Measurements from ENCODE around the gene SLF1.

The SLF1 gene

DNA sequence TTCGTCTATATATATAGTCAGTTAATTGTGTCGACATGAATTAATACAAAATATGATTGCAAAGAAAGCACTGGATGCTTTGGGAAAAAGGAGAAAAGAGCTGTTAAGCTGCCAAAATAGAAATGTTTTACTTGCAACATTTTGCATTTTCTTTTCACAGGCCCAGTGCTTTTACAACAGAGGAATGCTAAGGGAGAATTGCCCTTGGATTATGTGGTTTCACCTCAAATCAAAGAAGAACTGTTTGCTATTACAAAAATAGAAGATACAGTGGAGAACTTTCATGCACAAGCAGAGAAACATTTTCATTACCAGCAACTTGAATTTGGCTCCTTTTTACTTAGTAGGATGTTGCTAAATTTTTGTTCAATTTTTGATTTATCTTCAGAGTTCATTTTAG lies 76.2 kb downstream of the SLF1 start:
- Histone ChIP-seq H3K79me2 (ENCODE audit: insufficient read depth, low read length) (no peaks in the 10 kb centered on the region), H3K27me3 (ENCODE audit: insufficient read depth, low read length, poor library complexity, severe bottlenecking) (no peaks in the 10 kb centered on the region), H2AFZ (ENCODE audit: low read length) (no peak overlapping the region), H3K4me2 (ENCODE audit: low read depth, low read length, poor library complexity, severe bottlenecking) (no peak overlapping the region), H3K9ac (ENCODE audit: low read depth, low read length, poor library complexity, severe bottlenecking) (no peak overlapping the region), H3K9me2 (replicated peaks; ENCODE audit: low read depth, low read length) (no peaks in the 10 kb centered on the region), H3K36me3 (ENCODE audit: insufficient read depth, low read length) (peaks cover 7% of the 10 kb centered on the region; the same call in 1 of the 2 replicates), H4K20me1 (ENCODE audit: insufficient read depth, low read length, poor library complexity, severe bottlenecking) (no peaks in the 10 kb centered on the region), H3K4me1 (ENCODE audit: insufficient read depth, low read length, poor library complexity, severe bottlenecking) (no peaks in the 10 kb centered on the region), H3K9me3 (ENCODE audit: insufficient read depth, low read depth, low read length) (no peaks in the 10 kb centered on the region), H3K4me3 (ENCODE audit: low read length, poor library complexity, severe bottlenecking) (no peak overlapping the region), H3F3A (ENCODE audit: low read depth) (no peaks in the 10 kb centered on the region)
- no peak for TF ChIP-seq EZH2phosphoT487 (IDR thresholded peaks at IDR 0.05; ENCODE audit: borderline replicate concordance)
- TF ChIP-seq, protein P1, sequence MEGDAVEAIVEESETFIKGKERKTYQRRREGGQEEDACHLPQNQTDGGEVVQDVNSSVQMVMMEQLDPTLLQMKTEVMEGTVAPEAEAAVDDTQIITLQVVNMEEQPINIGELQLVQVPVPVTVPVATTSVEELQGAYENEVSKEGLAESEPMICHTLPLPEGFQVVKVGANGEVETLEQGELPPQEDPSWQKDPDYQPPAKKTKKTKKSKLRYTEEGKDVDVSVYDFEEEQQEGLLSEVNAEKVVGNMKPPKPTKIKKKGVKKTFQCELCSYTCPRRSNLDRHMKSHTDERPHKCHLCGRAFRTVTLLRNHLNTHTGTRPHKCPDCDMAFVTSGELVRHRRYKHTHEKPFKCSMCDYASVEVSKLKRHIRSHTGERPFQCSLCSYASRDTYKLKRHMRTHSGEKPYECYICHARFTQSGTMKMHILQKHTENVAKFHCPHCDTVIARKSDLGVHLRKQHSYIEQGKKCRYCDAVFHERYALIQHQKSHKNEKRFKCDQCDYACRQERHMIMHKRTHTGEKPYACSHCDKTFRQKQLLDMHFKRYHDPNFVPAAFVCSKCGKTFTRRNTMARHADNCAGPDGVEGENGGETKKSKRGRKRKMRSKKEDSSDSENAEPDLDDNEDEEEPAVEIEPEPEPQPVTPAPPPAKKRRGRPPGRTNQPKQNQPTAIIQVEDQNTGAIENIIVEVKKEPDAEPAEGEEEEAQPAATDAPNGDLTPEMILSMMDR (conservative IDR thresholded peaks at IDR 0.05; ENCODE audit: low read length), result no peak

DNA sequence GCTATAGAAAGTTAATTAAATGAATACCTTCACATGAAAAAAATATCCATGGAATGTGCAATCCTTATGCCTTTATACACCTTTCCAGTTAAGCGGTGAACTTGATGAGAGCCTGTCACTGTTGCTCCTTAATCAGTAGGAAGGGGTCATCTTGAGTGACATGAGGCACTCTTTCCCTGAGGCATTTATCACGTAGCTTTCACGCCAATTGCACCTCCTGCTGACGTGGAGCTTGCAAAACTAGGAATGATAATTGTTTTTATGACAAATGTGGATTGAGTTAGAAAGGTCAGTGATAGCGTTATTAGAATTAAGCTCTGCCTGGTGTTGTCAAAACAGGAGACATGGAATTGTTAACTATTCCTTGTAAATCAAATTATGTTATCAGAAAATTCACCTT lies 79.7 kb downstream of the SLF1 start:
- Histone ChIP-seq H3K4me1 (ENCODE audit: insufficient read depth, low read length, poor library complexity, severe bottlenecking) (no peaks in the 10 kb centered on the region), H3K4me2 (ENCODE audit: low read depth, low read length, poor library complexity, severe bottlenecking) (no peak overlapping the region), H3K36me3 (ENCODE audit: insufficient read depth, low read length) (no peaks in the 10 kb centered on the region; the same call in 1 of the 2 replicates), H3K4me3 (ENCODE audit: low read length, poor library complexity, severe bottlenecking) (no peak overlapping the region), H3K27me3 (ENCODE audit: insufficient read depth, low read length, poor library complexity, severe bottlenecking) (no peaks in the 10 kb centered on the region), H2AFZ (ENCODE audit: low read length) (no peak overlapping the region), H3K9ac (ENCODE audit: low read depth, low read length, poor library complexity, severe bottlenecking) (no peak overlapping the region), H3F3A (ENCODE audit: low read depth) (no peaks in the 10 kb centered on the region), H3K79me2 (ENCODE audit: insufficient read depth, low read length) (no peaks in the 10 kb centered on the region), H3K9me3 (ENCODE audit: insufficient read depth, low read depth, low read length) (no peaks in the 10 kb centered on the region), H3K9me2 (replicated peaks; ENCODE audit: low read depth, low read length) (no peaks in the 10 kb centered on the region), H4K20me1 (ENCODE audit: insufficient read depth, low read length, poor library complexity, severe bottlenecking) (no peaks in the 10 kb centered on the region)
- no peak for TF ChIP-seq EZH2phosphoT487 (IDR thresholded peaks at IDR 0.05; ENCODE audit: borderline replicate concordance)
- TF ChIP-seq, protein P1 (conservative IDR thresholded peaks at IDR 0.05; ENCODE audit: low read length), result no peak

DNA sequence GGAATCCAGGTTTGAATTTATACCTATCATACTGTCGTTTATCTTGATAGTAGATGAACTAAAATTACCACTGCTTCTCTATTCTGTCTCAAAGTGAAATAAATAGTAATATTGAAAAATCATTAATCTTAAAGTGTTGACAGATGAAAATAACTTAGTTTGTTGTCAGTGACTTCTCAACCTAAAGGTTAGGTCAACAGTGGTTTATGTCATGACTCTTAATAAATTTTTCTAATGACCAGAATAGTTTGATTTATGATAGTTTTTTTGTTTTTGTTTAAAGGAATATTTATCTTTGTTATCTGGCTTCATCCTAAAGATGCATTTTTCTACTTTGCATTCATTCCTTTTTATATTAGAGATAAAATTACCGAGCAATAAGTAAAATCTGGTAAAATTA lies 81.1 kb downstream of the SLF1 start:
- Histone ChIP-seq H3K4me1 (ENCODE audit: insufficient read depth, low read length, poor library complexity, severe bottlenecking) (no peaks in the 10 kb centered on the region), H3K27me3 (ENCODE audit: insufficient read depth, low read length, poor library complexity, severe bottlenecking) (no peaks in the 10 kb centered on the region), H3K9me3 (ENCODE audit: insufficient read depth, low read depth, low read length) (no peaks in the 10 kb centered on the region), H4K20me1 (ENCODE audit: insufficient read depth, low read length, poor library complexity, severe bottlenecking) (no peaks in the 10 kb centered on the region), H3K4me2 (ENCODE audit: low read depth, low read length, poor library complexity, severe bottlenecking) (no peak overlapping the region), H2AFZ (ENCODE audit: low read length) (no peak overlapping the region), H3K4me3 (ENCODE audit: low read length, poor library complexity, severe bottlenecking) (no peak overlapping the region), H3K9me2 (replicated peaks; ENCODE audit: low read depth, low read length) (no peaks in the 10 kb centered on the region), H3K36me3 (ENCODE audit: insufficient read depth, low read length) (no peaks in the 10 kb centered on the region; the same call in 1 of the 2 replicates), H3K9ac (ENCODE audit: low read depth, low read length, poor library complexity, severe bottlenecking) (no peak overlapping the region), H3K79me2 (ENCODE audit: insufficient read depth, low read length) (no peaks in the 10 kb centered on the region), H3F3A (ENCODE audit: low read depth) (no peaks in the 10 kb centered on the region)
- no peak for TF ChIP-seq EZH2phosphoT487 (IDR thresholded peaks at IDR 0.05; ENCODE audit: borderline replicate concordance)
- TF ChIP-seq, protein P1 (conservative IDR thresholded peaks at IDR 0.05; ENCODE audit: low read length), result no peak
